ENCODE data around the gene BMF.
"Not testable (repeated sequence)": the region's sequence is repeated elsewhere in the genome, so short reads cannot be mapped to it uniquely, and the experiment has no call there.

The BMF gene, protein sequence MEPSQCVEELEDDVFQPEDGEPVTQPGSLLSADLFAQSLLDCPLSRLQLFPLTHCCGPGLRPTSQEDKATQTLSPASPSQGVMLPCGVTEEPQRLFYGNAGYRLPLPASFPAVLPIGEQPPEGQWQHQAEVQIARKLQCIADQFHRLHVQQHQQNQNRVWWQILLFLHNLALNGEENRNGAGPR

GRCh38 chr15:40108855-40109735 lies at the start of gene BMF:
Gene BMF, minus strand, starts transcription at chr15:40108879. Its CDS starts 2,793 bp downstream, at chr15:40106086.
- DNase-seq, result peak; percentile 98

- DNase-seq, result peak; percentile 9
Observed at GRCh38 chr15:40157778-40158447, 49.2 kb upstream of the BMF start.

GRCh38 chr15:40155270-40155910 lies 46.7 kb upstream of the BMF start:
- no peak for DNase-seq

GRCh38 chr15:40154821-40155220 lies 46.1 kb upstream of the BMF start:
- not testable (repeated sequence) for DNase-seq

DNA sequence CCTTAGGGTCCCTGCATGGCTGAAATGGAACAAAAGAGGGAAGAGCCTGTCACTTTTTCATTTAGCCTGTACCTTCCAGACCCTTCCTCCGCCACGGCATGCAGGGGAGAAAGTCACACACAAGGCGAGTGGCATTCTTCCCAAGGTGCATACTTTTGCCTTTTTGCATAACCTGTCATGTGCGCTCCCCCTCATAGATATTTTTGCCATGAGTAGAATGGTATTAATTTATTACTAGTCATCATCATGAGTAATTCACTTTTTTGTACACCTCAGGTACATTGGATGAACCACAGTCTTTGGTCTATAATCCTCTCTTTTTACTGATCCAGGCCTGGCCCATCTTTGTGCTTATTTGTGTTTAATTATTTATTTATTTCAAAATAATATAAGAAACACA lies 43.3 kb upstream of the BMF start:
- no peak for DNase-seq

GRCh38 chr15:40151499-40151898 lies 42.8 kb upstream of the BMF start:
- no peak for DNase-seq

DNA sequence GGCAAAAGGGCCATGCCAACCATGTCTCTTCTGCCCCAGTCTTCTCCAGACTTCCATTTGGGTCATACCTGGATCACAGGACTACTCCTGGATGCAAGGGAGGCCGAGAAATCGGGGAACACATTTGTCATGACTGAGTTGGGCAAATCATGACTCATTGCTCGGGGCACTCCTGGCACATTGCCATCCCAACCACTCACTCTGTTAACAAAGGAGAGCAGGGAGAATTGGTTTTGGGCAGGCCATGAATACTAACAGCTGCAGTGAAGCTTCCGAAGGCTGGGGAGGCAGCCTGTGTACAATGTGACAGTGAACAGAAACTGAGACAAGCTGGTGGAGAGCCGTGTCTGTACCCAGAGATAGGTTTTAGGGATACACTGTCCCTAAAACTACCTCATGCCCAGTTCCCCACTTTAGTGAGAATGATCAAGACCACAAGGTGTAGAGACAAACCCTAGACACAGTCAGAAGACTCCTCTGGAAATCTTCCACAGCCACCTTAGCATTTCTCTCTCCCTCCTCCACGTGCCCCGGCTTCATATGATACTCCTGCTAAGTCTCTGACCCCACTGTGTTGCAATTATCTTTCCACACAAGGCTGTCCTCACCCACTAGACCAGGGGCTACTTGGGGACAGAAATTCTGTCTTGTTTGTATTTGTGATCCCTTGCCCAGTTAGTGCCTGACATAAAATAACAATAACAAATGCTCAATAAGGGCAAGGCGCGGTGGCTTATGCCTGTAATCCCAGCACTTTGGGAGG lies 41.7 kb upstream of the BMF start:
- peak; percentile 64 for DNase-seq

- DNase-seq, result no peak
Observed at GRCh38 chr15:40149339-40149738, 40.7 kb upstream of the BMF start.

DNA sequence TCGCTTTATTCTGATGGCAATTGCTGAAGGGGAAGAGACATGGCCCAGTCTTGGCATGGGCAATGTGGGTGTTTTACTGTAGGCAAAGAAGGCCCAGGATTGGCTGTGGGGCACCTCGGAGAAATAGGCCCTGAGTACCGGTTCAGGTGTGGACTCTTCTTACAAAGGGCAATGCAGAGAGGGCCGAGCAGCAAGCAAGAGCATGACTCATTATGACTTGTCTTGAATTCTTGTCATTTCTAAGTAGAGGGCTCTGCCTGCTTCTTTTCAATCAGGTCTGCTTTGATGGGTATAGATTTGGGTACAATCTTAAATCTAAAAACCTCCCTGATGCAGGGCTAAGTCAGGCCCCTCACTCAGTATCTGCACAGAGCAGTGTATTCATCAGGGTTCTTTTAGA lies 37.4 kb upstream of the BMF start:
- no peak for DNase-seq

- DNase-seq, result no peak
Observed at GRCh38 chr15:40142428-40142827, 33.7 kb upstream of the BMF start.

- DNase-seq, result not testable (repeated sequence)
Observed at GRCh38 chr15:40138201-40138570, 29.5 kb upstream of the BMF start.

- no peak for DNase-seq
Observed at GRCh38 chr15:40137303-40138200, 28.9 kb upstream of the BMF start.

- DNase-seq, result no peak
Observed at GRCh38 chr15:40136470-40137302, 28.0 kb upstream of the BMF start.

- DNase-seq, result not testable (repeated sequence)
Observed at GRCh38 chr15:40135846-40136450, 27.3 kb upstream of the BMF start.

DNA sequence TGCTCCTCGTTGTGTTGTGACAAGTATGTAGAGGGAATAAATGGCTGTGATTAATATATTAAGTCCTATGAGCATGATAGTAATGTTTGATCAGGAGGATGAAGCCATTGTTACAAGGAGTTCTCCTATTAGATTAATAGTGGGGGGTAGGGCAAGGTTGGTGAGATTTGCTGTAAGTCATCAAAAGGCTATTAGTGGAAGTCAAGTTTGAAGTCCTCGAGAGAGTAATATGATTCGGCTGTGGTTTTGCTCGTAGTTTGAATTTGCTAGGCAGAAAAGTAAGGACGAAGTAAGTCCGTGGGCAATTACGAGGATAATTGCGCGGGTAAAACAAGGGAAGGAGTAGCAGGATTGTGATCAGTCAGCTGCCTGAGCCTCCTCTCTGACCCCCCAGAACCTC lies 26.2 kb upstream of the BMF start:
- no peak for DNase-seq

DNA sequence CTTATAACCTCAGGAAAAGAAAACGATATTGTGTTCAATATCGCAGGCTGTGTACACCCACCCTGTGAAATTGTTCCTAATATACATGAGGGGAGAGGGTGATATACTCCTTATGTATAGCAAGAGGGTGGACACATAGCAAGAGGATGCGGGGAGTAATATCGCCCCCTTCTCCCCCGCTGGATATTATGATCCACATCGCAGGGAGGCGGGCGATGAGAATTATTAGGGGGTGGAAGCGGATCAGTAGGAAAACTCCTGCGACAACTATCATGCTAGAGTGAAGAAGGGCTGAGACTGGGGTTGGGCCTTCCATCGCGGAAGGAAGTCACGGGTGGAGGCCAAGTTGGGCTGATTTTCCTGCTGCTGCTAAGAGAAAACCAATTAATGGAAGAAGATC lies 24.9 kb upstream of the BMF start:
- no peak for DNase-seq

DNA sequence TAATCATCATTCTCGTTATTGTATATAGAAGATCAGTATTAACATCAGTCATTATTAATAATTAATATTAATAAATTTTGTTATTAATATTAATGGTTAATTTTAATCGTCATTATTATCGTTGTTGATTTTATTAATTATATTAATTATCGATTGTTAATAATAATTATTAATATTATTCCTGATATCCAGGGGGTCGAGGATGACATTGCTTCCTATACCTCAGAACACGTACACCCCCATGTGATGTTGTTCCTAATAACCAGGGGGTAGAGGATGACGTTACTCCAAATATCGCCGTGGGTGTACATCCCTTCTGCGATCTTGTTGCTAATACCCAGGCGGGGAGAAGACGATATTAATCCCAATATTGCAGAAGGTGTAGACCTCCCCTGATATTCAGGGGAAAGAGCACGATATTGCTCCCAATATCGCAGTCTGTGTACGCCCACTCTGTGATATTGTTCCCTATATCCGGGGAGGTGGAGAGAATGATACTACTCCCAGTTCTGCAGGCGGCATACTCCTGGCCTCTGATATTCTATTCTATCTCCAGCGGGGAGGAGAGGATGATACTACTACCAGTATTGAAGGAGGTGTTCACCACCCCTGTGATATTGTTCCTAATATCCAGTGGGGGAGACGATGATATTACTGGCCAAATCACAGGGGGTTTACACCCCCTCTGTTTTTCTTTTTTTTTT lies 22.3 kb upstream of the BMF start:
- no peak for DNase-seq

DNA sequence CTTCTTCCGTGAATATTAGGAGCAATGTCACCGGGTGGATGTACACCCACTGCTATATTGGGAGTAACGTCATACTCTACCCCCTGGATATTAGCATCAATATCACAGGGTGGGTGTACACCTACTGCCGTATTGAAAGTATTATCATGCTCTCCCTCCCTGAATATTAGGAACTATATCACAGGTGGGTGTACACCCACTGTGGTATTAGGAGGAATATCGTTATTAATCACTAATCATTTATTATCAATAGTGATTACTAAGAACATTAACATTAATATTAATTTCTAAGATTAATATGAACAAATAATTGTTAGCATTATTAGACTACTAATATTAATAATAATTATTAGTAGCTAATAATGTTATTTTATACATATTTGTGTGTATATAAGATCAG lies 21.4 kb upstream of the BMF start:
- DNase-seq, result no peak
